Measurements from ENCODE around the gene AZU1. TPM values are rescaled to one million over a fixed set of nuclear protein-coding genes. Genes with fewer than 3 reads are reported as not detected.

AZU1 gene
- total and polyA plus RNA-seq, 7 donors: 0.69 TPM; not detected in 6

GRCh38 chr19:862581-863314 lies 35.1 kb downstream of the AZU1 start:
- intact Hi-C loops (cut with DNase I): no loop called here
- DNase-seq (peak; percentile 63 to 85), ATAC-seq (peak; percentile 29 to 47 (median 42))
- Histone ChIP-seq H3K4me3 (no peak overlapping the region), H3K36me3 (ENCODE audit: insufficient read depth in 1 of 2, low read depth in 1 of 2) (peaks cover 0 to 6% of the 10 kb centered on the region in 2 donors), H3K27ac (no peak overlapping the region), H3K4me1 (peaks cover 9% of the 10 kb centered on the region), H3K27me3 (ENCODE audit: insufficient read depth in 3 of 3, low read length in 2 of 3) (peaks cover 0 to 46% (median 11%) of the 10 kb centered on the region in 3 donors), H3K9me3 (no peaks in the 10 kb centered on the region)
- no peak for TF ChIP-seq CTCF (IDR thresholded peaks at IDR 0.05)
- 17 to 21% (median 18%) methylated on average over 32 to 48 of the region's 48 CpGs for WGBS, 3 donors

- Histone ChIP-seq H3K27me3 (ENCODE audit: insufficient read depth in 3 of 3, low read length in 2 of 3) (peaks cover 0 to 41% (median 11%) of the 10 kb centered on the region in 3 donors), H3K36me3 (ENCODE audit: insufficient read depth in 1 of 2, low read depth in 1 of 2) (peaks cover 0 to 11% of the 10 kb centered on the region in 2 donors), H3K4me3 (no peak overlapping the region), H3K27ac (no peak overlapping the region), H3K9me3 (no peaks in the 10 kb centered on the region), H3K4me1 (peaks cover 9% of the 10 kb centered on the region)
- DNase-seq (no peak), ATAC-seq (no peak)
- intact Hi-C loops (cut with DNase I): no loop called here
- no peak for TF ChIP-seq CTCF (IDR thresholded peaks at IDR 0.05)
- WGBS, 3 donors: 68 to 83% (median 74%) methylated on average over 7 of the region's 7 CpGs
Observed at GRCh38 chr19:863315-863620, 35.6 kb downstream of the AZU1 start.

GRCh38 chr19:866769-867300 lies 39.2 kb downstream of the AZU1 start:
- ATAC-seq (no peak), DNase-seq (no peak)
- Histone ChIP-seq H3K9me3 (no peaks in the 10 kb centered on the region), H3K27ac (no peak overlapping the region), H3K27me3 (ENCODE audit: insufficient read depth in 3 of 3, low read length in 2 of 3) (peaks cover 0 to 8% (median 2%) of the 10 kb centered on the region in 3 donors), H3K4me1 (peaks cover 4% of the 10 kb centered on the region), H3K4me3 (no peak overlapping the region), H3K36me3 (ENCODE audit: insufficient read depth in 1 of 2, low read depth in 1 of 2) (peaks cover 0 to 38% of the 10 kb centered on the region in 2 donors)
- intact Hi-C loops (cut with DNase I): no loop called here
- 84 to 87% (median 85%) methylated on average over 17 to 38 of the region's 38 CpGs for WGBS, 3 donors
- no peak for TF ChIP-seq CTCF (IDR thresholded peaks at IDR 0.05)

- H3K9me3 ChIP-seq: no peaks in the 10 kb centered on the region
- no peak overlapping the region for H3K27ac ChIP-seq
- no peak for TF ChIP-seq CTCF (IDR thresholded peaks at IDR 0.05)
- DNase-seq: no peak
- ATAC-seq: no peak
- peaks cover 0 to 39% of the 10 kb centered on the region in 2 donors for H3K36me3 ChIP-seq (ENCODE audit: insufficient read depth in 1 of 2, low read depth in 1 of 2)
- peaks cover 4% of the 10 kb centered on the region for H3K4me1 ChIP-seq
- peaks cover 0 to 8% (median 2%) of the 10 kb centered on the region in 3 donors for H3K27me3 ChIP-seq (ENCODE audit: insufficient read depth in 3 of 3, low read length in 2 of 3)
- 72 to 74% (median 74%) methylated on average over 12 to 16 of the region's 16 CpGs for WGBS, 3 donors
- H3K4me3 ChIP-seq: no peak overlapping the region
- intact Hi-C loops (cut with DNase I): no loop called here
Observed at GRCh38 chr19:867301-867793, 39.7 kb downstream of the AZU1 start.
